COR-L47 (cell line): ENCODE data around the gene KRTAP13-1.

ENCODE experiments used
- DNase-seq: peaks from one replicate; lab custom pipeline; 2025; lab: John Stamatoyannopoulos, UW

KRTAP13-1 gene

GRCh38 chr21:30395731-30396130 is at the start of gene KRTAP13-1:
Gene KRTAP13-1 (plus strand): TSS chr21:30396031. CDS start chr21:30396087, 56 bp downstream.
- DNase-seq = no peak

- no peak for DNase-seq
Observed at GRCh38 chr21:30348506-30348905, 47.3 kb upstream of the KRTAP13-1 start, which contains the start of gene KRTAP23-1. Gene KRTAP23-1 (minus strand): TSS chr21:30348606. CDS start chr21:30348606, 0 bp downstream.

GRCh38 chr21:30349572-30349971 is 46.3 kb upstream of the KRTAP13-1 start:
- DNase-seq = peak; percentile 40

- no peak for DNase-seq
Observed at GRCh38 chr21:30351534-30351933, 44.3 kb upstream of the KRTAP13-1 start.

GRCh38 chr21:30354308-30355005 is 41.4 kb upstream of the KRTAP13-1 start:
- DNase-seq = no peak

GRCh38 chr21:30355906-30356305 is 39.9 kb upstream of the KRTAP13-1 start:
- no peak for DNase-seq

- no peak for DNase-seq
Observed at GRCh38 chr21:30372139-30372770, 23.6 kb upstream of the KRTAP13-1 start, which contains the start of gene KRTAP13-2. Gene KRTAP13-2 (minus strand): TSS chr21:30372271. CDS start chr21:30372213, 58 bp downstream.

GRCh38 chr21:30382201-30382600 is 13.6 kb upstream of the KRTAP13-1 start:
- DNase-seq = no peak

- no peak for DNase-seq
Observed at GRCh38 chr21:30391492-30392025, 4.3 kb upstream of the KRTAP13-1 start.

- DNase-seq = peak; percentile 61
Observed at GRCh38 chr21:30408782-30409494, 13.1 kb downstream of the KRTAP13-1 start.

GRCh38 chr21:30415993-30416392 is 20.2 kb downstream of the KRTAP13-1 start:
- no peak for DNase-seq

GRCh38 chr21:30425826-30426225 is 30.0 kb downstream of the KRTAP13-1 start, which contains the start of gene KRTAP13-3:
Gene KRTAP13-3 (minus strand): TSS chr21:30425926. CDS start chr21:30425912, 14 bp downstream.
- no peak for DNase-seq

- DNase-seq = no peak
Observed at GRCh38 chr21:30426731-30427130, 30.9 kb downstream of the KRTAP13-1 start.

- DNase-seq = no peak
Observed at GRCh38 chr21:30430170-30430655, 34.4 kb downstream of the KRTAP13-1 start, which contains the start of gene KRTAP13-4. Gene KRTAP13-4 (plus strand): TSS chr21:30430220. CDS start chr21:30430276, 56 bp downstream.

GRCh38 chr21:30434033-30434631 is 38.3 kb downstream of the KRTAP13-1 start:
- peak; percentile 17 for DNase-seq

- peak; percentile 50 for DNase-seq
Observed at GRCh38 chr21:30437010-30437565, 41.3 kb downstream of the KRTAP13-1 start.

- no peak for DNase-seq
Observed at GRCh38 chr21:30439975-30440374, 44.1 kb downstream of the KRTAP13-1 start, which contains the start of gene KRTAP15-1. Gene KRTAP15-1 (plus strand): TSS chr21:30440275. CDS start chr21:30440328, 53 bp downstream.

- DNase-seq = no peak
Observed at GRCh38 chr21:30443226-30443625, 47.4 kb downstream of the KRTAP13-1 start.

GRCh38 chr21:30444204-30444603 is 48.4 kb downstream of the KRTAP13-1 start:
- no peak for DNase-seq
